Breast epithelium (tissue), 3 donors: ENCODE data around the gene ESRRA.

ENCODE experiments used
- CTCF ChIP-seq, 3 donors: fragments of 450-650 bp; IDR thresholded peaks; one replicate each; pipeline ENCODE4 v1.5.1; 2016 to 2017; ENCODE audit warnings: antibody characterized with exemption in 3 of 3, mild to moderate bottlenecking in 3 of 3, moderate library complexity in 3 of 3
- POLR2A ChIP-seq: fragments of 450-650 bp; IDR thresholded peaks from one replicate; pipeline ENCODE4 v1.6.1; 2016; ENCODE audit warnings: antibody characterized with exemption, mild to moderate bottlenecking, moderate library complexity

DNA sequence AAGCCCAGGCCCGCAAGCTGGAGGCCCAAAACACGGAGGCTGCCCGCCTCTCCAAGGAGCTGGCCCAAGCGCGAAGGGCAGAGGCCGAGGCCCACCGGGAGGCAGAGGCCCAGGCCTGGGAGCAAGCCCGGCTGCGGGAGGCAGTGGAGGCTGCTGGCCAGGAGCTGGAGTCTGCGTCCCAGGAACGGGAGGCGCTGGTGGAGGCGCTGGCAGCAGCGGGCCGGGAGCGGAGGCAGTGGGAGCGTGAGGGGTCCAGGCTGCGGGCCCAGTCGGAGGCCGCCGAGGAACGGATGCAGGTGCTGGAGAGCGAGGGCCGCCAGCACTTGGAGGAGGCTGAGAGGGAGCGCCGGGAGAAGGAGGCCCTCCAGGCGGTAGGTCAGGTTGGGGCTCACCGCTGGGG, 39.5 kb downstream of the ESRRA start:
- TF ChIP-seq CTCF (IDR thresholded peaks at IDR 0.05) = no peak
- TF ChIP-seq POLR2A = no peak
